Neural progenitor cell (in vitro differentiated cells): Measurements from ENCODE around the gene AUTS2. TPM values are rescaled to one million over a fixed set of nuclear protein-coding genes. Genes with fewer than 3 reads are reported as not detected.

Source experiments
- DNase-seq: peaks from one replicate; pipeline ENCODE4 v3.0.0-alpha.2; 2016; ENCODE audit warnings: low spot score
- H2AFZ ChIP-seq: fragments of 200-600 bp; sonication (generic); replicated peaks from 2 replicates; pipeline ENCODE4 v1.6.1; 2016; ENCODE audit warnings: antibody characterized with exemption
- H3F3A ChIP-seq: fragments of 200-600 bp; sonication (generic); 2 replicates; pipeline ENCODE4 v1.6.1; 2016; ENCODE audit warnings: antibody characterized with exemption, low read depth
- H3K27ac ChIP-seq: fragments of 200-600 bp; sonication (generic); 2 replicates; pipeline ENCODE4 v1.5.1; 2016; ENCODE audit warnings: mild to moderate bottlenecking
- H3K27me3 ChIP-seq: fragments of 200-600 bp; sonication (generic); 2 replicates; pipeline ENCODE4 v1.6.1; 2016; ENCODE audit warnings: mild to moderate bottlenecking, moderate library complexity
- H3K36me3 ChIP-seq: fragments of 200-600 bp; sonication (generic); 2 replicates; pipeline ENCODE4 v1.5.1; 2016
- H3K4me1 ChIP-seq: fragments of 200-600 bp; sonication (generic); 2 replicates; pipeline ENCODE4 v1.6.1; 2016; ENCODE audit warnings: mixed run types
- H3K4me2 ChIP-seq: fragments of 200-600 bp; sonication (generic); 2 replicates; pipeline ENCODE4 v1.6.1; 2016
- H3K4me3 ChIP-seq: fragments of 200-600 bp; sonication (generic); 2 replicates; pipeline ENCODE4 v1.5.1; 2016
- H3K79me2 ChIP-seq: fragments of 200-600 bp; sonication (generic); 2 replicates; pipeline ENCODE4 v1.6.1; 2016; ENCODE audit warnings: low read depth
- H3K9ac ChIP-seq: fragments of 200-600 bp; sonication (generic); 2 replicates; pipeline ENCODE4 v1.6.1; 2016
- H3K9me3 ChIP-seq: fragments of 200-600 bp; sonication (generic); 2 replicates; pipeline ENCODE4 v1.5.1; 2016; ENCODE audit warnings: low read depth
- H4K20me1 ChIP-seq: fragments of 200-600 bp; sonication (generic); 2 replicates; pipeline ENCODE4 v1.6.1; 2016; ENCODE audit warnings: low read depth
- H3K27ac Mint-ChIP-seq: 3 replicates; pipeline ENCODE4 v1.8.0; 2021; ENCODE audit warnings: mixed read lengths
- H3K27me3 Mint-ChIP-seq: 2 replicates; pipeline ENCODE4 v1.8.0; 2022; ENCODE audit warnings: low read depth, mild to moderate bottlenecking, inconsistent platforms, moderate library complexity, mixed read lengths; ENCODE audit not compliant: insufficient read depth
- H3K36me3 Mint-ChIP-seq: 3 replicates; pipeline ENCODE4 v1.8.0; 2021; ENCODE audit warnings: mixed read lengths
- H3K4me1 Mint-ChIP-seq: 3 replicates; pipeline ENCODE4 v1.8.0; 2021; ENCODE audit warnings: mixed read lengths
- H3K4me3 Mint-ChIP-seq: 3 replicates; pipeline ENCODE4 v1.8.0; 2021; ENCODE audit warnings: mild to moderate bottlenecking, moderate library complexity, mixed read lengths
- H3K9me3 Mint-ChIP-seq: 3 replicates; pipeline ENCODE4 v1.8.0; 2020; ENCODE audit warnings: mixed read lengths
- EZH2 ChIP-seq: fragments of 200-600 bp; sonication (generic); IDR thresholded peaks from 2 replicates; pipeline ENCODE4 v1.6.1; 2017; ENCODE audit warnings: antibody characterized with exemption, mild to moderate bottlenecking, moderate library complexity
- EZH2phosphoT487 ChIP-seq: fragments of 200-600 bp; sonication (generic); IDR thresholded peaks from 2 replicates; pipeline ENCODE4 v1.6.1; 2017; ENCODE audit warnings: antibody characterized with exemption
- total RNA-seq: library from RNA; depleted of rRNA; stranded (reverse); fragments of >200 nt; gene quantifications from 2 replicates; pipeline ENCODE4 v1.2.3, GENCODE V29; 2015; ENCODE audit warnings: low replicate concordance
- TF ChIP-seq, protein P1 (sequence below): fragments of 200-600 bp; sonication (generic); IDR thresholded peaks from 2 replicates; pipeline ENCODE4 v1.5.1; 2017; ENCODE audit warnings: antibody characterized with exemption, mild to moderate bottlenecking

The AUTS2 gene
- total RNA-seq, 1 donor from 2014 or later: 50.0 TPM

DNA sequence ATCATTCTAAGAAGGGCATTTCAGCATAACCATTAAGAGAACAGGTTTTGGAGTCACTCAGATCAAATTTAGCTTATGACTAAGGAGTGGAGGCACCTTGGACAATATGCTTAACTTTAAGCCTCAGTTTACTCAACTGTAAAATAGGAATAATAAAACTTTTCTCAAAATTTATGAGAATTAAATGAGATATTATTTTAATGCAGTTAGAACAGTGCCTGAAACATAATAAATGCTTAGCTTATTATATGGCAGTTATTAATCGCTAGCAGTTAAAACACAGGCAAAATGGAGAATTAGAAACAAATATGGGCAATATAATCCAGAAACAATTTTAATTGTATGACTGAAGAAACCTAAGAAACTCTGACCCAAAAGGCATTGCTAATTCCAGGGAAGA, 2.9 kb upstream of the AUTS2 start:
- Mint-ChIP-seq H3K27me3 (peaks cover 8% of the 10 kb centered on the region), H3K9me3 (no peaks in the 10 kb centered on the region), H3K4me1 (peaks cover 14% of the 10 kb centered on the region), H3K27ac (no peak overlapping the region), H3K4me3 (no peak overlapping the region), H3K36me3 (no peaks in the 10 kb centered on the region)
- no peak overlapping the region for H3K4me2 ChIP-seq
- no peak overlapping the region for H2AFZ ChIP-seq
- peaks cover 75% of the 10 kb centered on the region for H3K27me3 ChIP-seq
- DNase-seq: no peak
- H3K4me3 ChIP-seq: no peak overlapping the region
- peaks cover under 1% of the 10 kb centered on the region for H4K20me1 ChIP-seq
- H3K4me1 ChIP-seq: peaks cover under 1% of the 10 kb centered on the region
- H3K27ac ChIP-seq: no peak overlapping the region
- peaks cover 20% of the 10 kb centered on the region for H3F3A ChIP-seq
- no peak for TF ChIP-seq EZH2
- TF ChIP-seq, protein P1, sequence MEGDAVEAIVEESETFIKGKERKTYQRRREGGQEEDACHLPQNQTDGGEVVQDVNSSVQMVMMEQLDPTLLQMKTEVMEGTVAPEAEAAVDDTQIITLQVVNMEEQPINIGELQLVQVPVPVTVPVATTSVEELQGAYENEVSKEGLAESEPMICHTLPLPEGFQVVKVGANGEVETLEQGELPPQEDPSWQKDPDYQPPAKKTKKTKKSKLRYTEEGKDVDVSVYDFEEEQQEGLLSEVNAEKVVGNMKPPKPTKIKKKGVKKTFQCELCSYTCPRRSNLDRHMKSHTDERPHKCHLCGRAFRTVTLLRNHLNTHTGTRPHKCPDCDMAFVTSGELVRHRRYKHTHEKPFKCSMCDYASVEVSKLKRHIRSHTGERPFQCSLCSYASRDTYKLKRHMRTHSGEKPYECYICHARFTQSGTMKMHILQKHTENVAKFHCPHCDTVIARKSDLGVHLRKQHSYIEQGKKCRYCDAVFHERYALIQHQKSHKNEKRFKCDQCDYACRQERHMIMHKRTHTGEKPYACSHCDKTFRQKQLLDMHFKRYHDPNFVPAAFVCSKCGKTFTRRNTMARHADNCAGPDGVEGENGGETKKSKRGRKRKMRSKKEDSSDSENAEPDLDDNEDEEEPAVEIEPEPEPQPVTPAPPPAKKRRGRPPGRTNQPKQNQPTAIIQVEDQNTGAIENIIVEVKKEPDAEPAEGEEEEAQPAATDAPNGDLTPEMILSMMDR: no peak
- TF ChIP-seq EZH2phosphoT487: no peak
- no peak overlapping the region for H3K9ac ChIP-seq
- H3K9me3 ChIP-seq: no peaks in the 10 kb centered on the region
- no peaks in the 10 kb centered on the region for H3K36me3 ChIP-seq
- H3K79me2 ChIP-seq: no peaks in the 10 kb centered on the region

DNA sequence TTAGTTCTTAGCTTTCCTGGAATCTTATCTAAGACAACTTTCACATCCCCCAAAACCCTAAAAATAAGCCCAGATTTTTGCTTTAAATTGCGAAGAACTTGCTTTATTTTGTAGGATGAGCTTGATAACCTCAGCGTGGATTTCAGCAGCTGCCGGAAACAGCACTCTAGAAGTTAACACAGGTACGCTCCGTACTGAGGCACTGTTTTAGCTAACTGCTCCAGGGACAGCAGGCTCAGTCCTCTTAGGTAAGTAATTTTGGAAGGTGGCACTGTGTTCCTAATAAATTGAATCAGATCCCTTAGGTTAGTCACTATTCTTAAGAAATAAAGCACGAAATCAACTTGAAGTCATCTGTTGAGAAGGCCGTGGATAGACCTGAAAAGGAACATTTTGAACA, 2.2 kb upstream of the AUTS2 start:
- Mint-ChIP-seq H3K36me3 (no peaks in the 10 kb centered on the region), H3K4me3 (peak overlapping the region; percentile 91), H3K9me3 (no peaks in the 10 kb centered on the region), H3K27ac (no peak overlapping the region), H3K27me3 (peaks cover 4% of the 10 kb centered on the region), H3K4me1 (peaks cover 14% of the 10 kb centered on the region)
- TF ChIP-seq, protein P1: no peak
- TF ChIP-seq EZH2phosphoT487 (no peak), EZH2 (no peak)
- Histone ChIP-seq H3K27ac (no peak overlapping the region), H2AFZ (no peak overlapping the region), H3K27me3 (peaks cover 80% of the 10 kb centered on the region), H3K4me2 (no peak overlapping the region), H3K4me3 (no peak overlapping the region), H3K4me1 (peaks cover 6% of the 10 kb centered on the region), H3F3A (peaks cover 20% of the 10 kb centered on the region), H3K79me2 (peaks cover 3% of the 10 kb centered on the region), H4K20me1 (peaks cover 7% of the 10 kb centered on the region), H3K9ac (no peak overlapping the region), H3K36me3 (no peaks in the 10 kb centered on the region), H3K9me3 (no peaks in the 10 kb centered on the region)
- DNase-seq: no peak

DNA sequence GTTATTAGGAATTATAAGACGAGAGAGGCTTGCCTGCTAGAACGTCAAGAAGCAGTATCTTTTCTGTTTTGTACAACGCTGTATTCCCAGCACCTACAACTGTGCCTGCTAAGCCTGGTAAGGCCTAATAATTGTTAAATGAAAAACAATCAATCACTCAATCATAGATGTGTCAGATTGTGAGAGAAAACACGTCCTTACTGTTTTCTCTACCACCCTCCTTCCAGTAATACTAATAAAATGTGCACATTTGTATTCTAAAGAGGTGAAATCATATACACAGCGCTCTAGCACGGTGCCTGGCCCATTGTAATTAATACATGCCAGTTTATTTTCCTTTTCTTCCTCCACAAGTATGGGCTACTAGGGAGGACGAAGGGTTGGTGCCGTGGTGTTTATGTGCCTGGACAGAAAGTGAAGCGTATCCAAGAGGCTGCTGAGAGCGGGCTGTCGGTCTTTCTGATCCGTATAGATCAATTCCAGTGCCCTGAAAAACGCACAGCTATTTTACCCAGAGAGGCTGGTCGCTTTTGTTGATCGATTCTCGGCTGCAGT, 1.5 kb upstream of the AUTS2 start:
- Histone ChIP-seq H3K36me3 (no peaks in the 10 kb centered on the region), H2AFZ (no peak overlapping the region), H3K4me3 (peak overlapping the region; percentile 99), H3K9me3 (no peaks in the 10 kb centered on the region), H4K20me1 (peaks cover 14% of the 10 kb centered on the region), H3F3A (peaks cover 20% of the 10 kb centered on the region), H3K27me3 (peaks cover 80% of the 10 kb centered on the region), H3K9ac (no peak overlapping the region), H3K4me1 (peaks cover 12% of the 10 kb centered on the region), H3K27ac (no peak overlapping the region), H3K79me2 (peaks cover 3% of the 10 kb centered on the region), H3K4me2 (peak overlapping the region; percentile 99)
- H3K4me3 Mint-ChIP-seq: peak overlapping the region; percentile 91
- H3K27me3 Mint-ChIP-seq: peaks cover 4% of the 10 kb centered on the region
- peak; percentile 57 for DNase-seq
- H3K27ac Mint-ChIP-seq: no peak overlapping the region
- no peaks in the 10 kb centered on the region for H3K36me3 Mint-ChIP-seq
- no peak for TF ChIP-seq EZH2phosphoT487
- no peak for TF ChIP-seq EZH2
- TF ChIP-seq, protein P1: no peak
- H3K4me1 Mint-ChIP-seq: peaks cover 14% of the 10 kb centered on the region
- H3K9me3 Mint-ChIP-seq: no peaks in the 10 kb centered on the region
